Right atrium auricular region (tissue), 2 donors: ENCODE measurements around the gene CCDC136. TPM values are rescaled to one million over a fixed set of nuclear protein-coding genes. Genes with fewer than 3 reads are reported as not detected.
A peak's percentile ranks its signal among the peaks of the same experiment; 100 is the strongest.

Source experiments
- DNase-seq: peaks from one replicate; pipeline ENCODE4 v3.0.0-alpha.2; 2019; ENCODE audit warnings: low spot score
- H3K27ac ChIP-seq, 2 donors: fragments of 200-600 bp; sonication (generic); 1 replicate in 1 of 2; 2 replicates in 1 of 2; pipeline ENCODE4 v1.5.1; 2016 to 2019
- H3K27me3 ChIP-seq, 2 donors: fragments of 200-600 bp; sonication (generic); one replicate each; pipeline versions ENCODE4 v1.5.1 to v1.6.0; 2017 to 2019
- H3K36me3 ChIP-seq: fragments of 200-600 bp; sonication (generic); one replicate; pipeline ENCODE4 v1.5.1; 2016
- H3K4me1 ChIP-seq, 2 donors: fragments of 200-600 bp; sonication (generic); one replicate each; pipeline versions ENCODE4 v1.5.1 to v1.6.0; 2017 to 2019
- H3K4me3 ChIP-seq, 2 donors: fragments of 200-600 bp; sonication (generic); 1 replicate in 1 of 2; 2 replicates in 1 of 2; pipeline ENCODE4 v1.5.1; 2017 to 2019; ENCODE audit warnings: mild to moderate bottlenecking in 1 of 2, moderate library complexity in 1 of 2
- H3K9me3 ChIP-seq, 2 donors: fragments of 200-600 bp; sonication (generic); one replicate each; pipeline ENCODE4 v1.5.1; 2019
- CTCF ChIP-seq, 2 donors: fragments of 200-600 bp; sonication (generic); IDR thresholded peaks; one replicate each; pipeline ENCODE4 v1.5.1; 2019; ENCODE audit warnings: antibody characterized with exemption in 2 of 2
- total RNA-seq, 2 donors: library from RNA; depleted of rRNA; stranded (reverse); fragments of >200 nt; gene quantifications; one replicate each; pipeline ENCODE4 v1.1.0, GENCODE V29; 2016

CCDC136 gene
- 1 to 10 TPM; 2.6 to 8.5 TPM for total RNA-seq

GRCh38 chr7:128791121-128791971 is at the start of gene CCDC136:
CCDC136 (plus strand) TSS chr7:128791968; CDS start chr7:128792412, 444 bp downstream.
- H3K9me3 ChIP-seq: no peaks in the 10 kb centered on the region
- H3K27me3 ChIP-seq: no peaks in the 10 kb centered on the region
- peaks cover 0 to 23% of the 10 kb centered on the region in 2 donors for H3K4me1 ChIP-seq
- H3K27ac ChIP-seq: peak within 1 kb of the TSS; percentile 68 to 76
- no peak for TF ChIP-seq CTCF (IDR thresholded peaks at IDR 0.05)
- no peaks in the 10 kb centered on the region for H3K36me3 ChIP-seq
- H3K4me3 ChIP-seq: peak within 1 kb of the TSS; percentile 82 to 90
- DNase-seq: no peak

- TF ChIP-seq CTCF (IDR thresholded peaks at IDR 0.05): no peak
- peaks cover 0 to 53% of the 10 kb centered on the region in 2 donors for H3K4me1 ChIP-seq
- H3K9me3 ChIP-seq: no peaks in the 10 kb centered on the region
- no peaks in the 10 kb centered on the region for H3K27me3 ChIP-seq
- peak overlapping the region; percentile 20 to 98 for H3K27ac ChIP-seq
- H3K36me3 ChIP-seq: no peaks in the 10 kb centered on the region
- DNase-seq: no peak
- no peak overlapping the region for H3K4me3 ChIP-seq
These were observed 49.6 kb upstream of the CCDC136 start for GRCh38 chr7:128742206-128742605.

GRCh38 chr7:128743112-128743772 is 48.5 kb upstream of the CCDC136 start:
- no peak for DNase-seq
- H3K27ac ChIP-seq: peak overlapping the region in 1 of 2 donors; percentile 18
- no peak overlapping the region for H3K4me3 ChIP-seq
- H3K36me3 ChIP-seq: no peaks in the 10 kb centered on the region
- no peaks in the 10 kb centered on the region for H3K9me3 ChIP-seq
- peaks cover 0 to 53% of the 10 kb centered on the region in 2 donors for H3K4me1 ChIP-seq
- no peaks in the 10 kb centered on the region for H3K27me3 ChIP-seq
- TF ChIP-seq CTCF (IDR thresholded peaks at IDR 0.05): no peak

GRCh38 chr7:128744366-128744905 is 47.3 kb upstream of the CCDC136 start:
- no peak for DNase-seq
- no peak for TF ChIP-seq CTCF (IDR thresholded peaks at IDR 0.05)
- Histone ChIP-seq H3K4me3 (no peak overlapping the region), H3K27ac (no peak overlapping the region), H3K4me1 (peaks cover 0 to 48% of the 10 kb centered on the region in 2 donors), H3K27me3 (no peaks in the 10 kb centered on the region), H3K36me3 (peaks cover 12% of the 10 kb centered on the region), H3K9me3 (no peaks in the 10 kb centered on the region)

- Histone ChIP-seq H3K27ac (no peak overlapping the region), H3K27me3 (no peaks in the 10 kb centered on the region), H3K9me3 (no peaks in the 10 kb centered on the region), H3K4me1 (peaks cover 0 to 39% of the 10 kb centered on the region in 2 donors), H3K4me3 (no peak overlapping the region), H3K36me3 (peaks cover 24% of the 10 kb centered on the region)
- no peak for TF ChIP-seq CTCF (IDR thresholded peaks at IDR 0.05)
- no peak for DNase-seq
These were observed 46.1 kb upstream of the CCDC136 start for GRCh38 chr7:128745706-128746105.
